Thyroid gland (tissue), 4 donors: Measurements from ENCODE around the gene CLPSL2. TPM values are rescaled to one million over a fixed set of nuclear protein-coding genes. Genes with fewer than 3 reads are reported as not detected.

Experiments used
- DNase-seq, 2 donors: peaks; one replicate each; pipeline ENCODE4 v3.0.0-alpha.2; 2019
- H3K27ac ChIP-seq, 3 donors: fragments of 200-600 bp; sonication (generic); 1 replicate in 2 of 3; 2 replicates in 1 of 3; pipeline ENCODE4 v1.5.1; 2016 to 2019; ENCODE audit warnings: mild to moderate bottlenecking in 1 of 3, moderate library complexity in 1 of 3
- H3K27me3 ChIP-seq: fragments of 200-600 bp; sonication (generic); one replicate; pipeline ENCODE4 v1.5.1; 2019
- H3K36me3 ChIP-seq, 2 donors: fragments of 200-600 bp; sonication (generic); one replicate each; pipeline ENCODE4 v1.5.1; 2016 to 2019
- H3K4me1 ChIP-seq, 2 donors: fragments of 200-600 bp; sonication (generic); one replicate each; pipeline ENCODE4 v1.5.1; 2017 to 2019
- H3K4me3 ChIP-seq, 3 donors: fragments of 200-600 bp; sonication (generic); replicated peaks in 1 of 3; 1 replicate in 2 of 3; 2 replicates in 1 of 3; pipeline ENCODE4 v1.5.1; 2016; ENCODE audit warnings: mild to moderate bottlenecking in 1 of 3
- H3K9me3 ChIP-seq: fragments of 200-600 bp; sonication (generic); one replicate; pipeline ENCODE4 v1.5.1; 2017
- POLR2A ChIP-seq, 2 donors: fragments of 450-650 bp; IDR thresholded peaks; one replicate each; pipeline ENCODE4 v1.6.1; 2017; ENCODE audit warnings: antibody characterized with exemption in 2 of 2, mild to moderate bottlenecking in 2 of 2, moderate library complexity in 1 of 2
- WGBS, 2 donors: methylation state at CpG; one replicate each; pipeline ENCODE4 v1.1.5; 2017; 5-methylcytosine and 5-hydroxymethylcytosine counted together
- intact Hi-C: fragments of 100-400 bp; cut with DNase I; formaldehyde crosslinking; loops from one replicate; pipeline ENCODE4 v1.15.1; 2023
- total RNA-seq, 4 donors: library from RNA; depleted of rRNA; stranded (reverse); fragments of >200 nt; gene quantifications; one replicate each; pipeline ENCODE4 v1.2.3, GENCODE V29; 2016
- TF ChIP-seq, protein P1 (sequence below), 6 experiments: fragments of 200-600 bp in 3 of 6; fragments of 450-650 bp in 3 of 6; sonication (generic) in 3 of 6; IDR thresholded peaks; one replicate each; pipeline ENCODE4 v1.5.1; 2016 to 2019; ENCODE audit warnings: antibody characterized with exemption in 6 of 6, mild to moderate bottlenecking in 2 of 6, inconsistent platforms in 1 of 6, moderate library complexity in 1 of 6

CLPSL2 gene
- total RNA-seq, 4 donors from 2014 or later: not detected

DNA sequence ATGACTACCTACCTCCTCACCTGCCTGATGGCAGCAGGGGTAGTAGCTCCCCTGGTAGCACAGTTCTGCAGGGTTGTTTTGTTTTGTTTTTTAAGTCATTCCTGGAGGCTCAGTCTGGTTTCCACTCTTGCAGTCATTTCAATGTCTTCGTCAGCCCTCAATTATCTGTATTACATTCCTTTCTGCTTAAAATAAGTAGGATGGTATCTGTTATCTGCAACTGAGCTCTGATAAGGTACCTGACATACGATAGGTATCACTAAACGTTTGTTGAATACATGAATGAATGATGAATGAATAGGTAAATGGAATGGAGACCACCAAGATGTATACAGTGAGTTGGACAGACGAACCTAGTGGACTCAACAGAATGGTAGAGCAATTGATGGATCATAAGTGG lies 7.2 kb upstream of the CLPSL2 start:
- no peak overlapping the region for H3K27ac ChIP-seq
- intact Hi-C loops: no loop called here
- no peaks in the 10 kb centered on the region for H3K36me3 ChIP-seq
- peaks cover 4% of the 10 kb centered on the region for H3K27me3 ChIP-seq
- no peaks in the 10 kb centered on the region for H3K4me1 ChIP-seq
- no peak for TF ChIP-seq POLR2A (IDR thresholded peaks at IDR 0.05)
- TF ChIP-seq, protein P1, sequence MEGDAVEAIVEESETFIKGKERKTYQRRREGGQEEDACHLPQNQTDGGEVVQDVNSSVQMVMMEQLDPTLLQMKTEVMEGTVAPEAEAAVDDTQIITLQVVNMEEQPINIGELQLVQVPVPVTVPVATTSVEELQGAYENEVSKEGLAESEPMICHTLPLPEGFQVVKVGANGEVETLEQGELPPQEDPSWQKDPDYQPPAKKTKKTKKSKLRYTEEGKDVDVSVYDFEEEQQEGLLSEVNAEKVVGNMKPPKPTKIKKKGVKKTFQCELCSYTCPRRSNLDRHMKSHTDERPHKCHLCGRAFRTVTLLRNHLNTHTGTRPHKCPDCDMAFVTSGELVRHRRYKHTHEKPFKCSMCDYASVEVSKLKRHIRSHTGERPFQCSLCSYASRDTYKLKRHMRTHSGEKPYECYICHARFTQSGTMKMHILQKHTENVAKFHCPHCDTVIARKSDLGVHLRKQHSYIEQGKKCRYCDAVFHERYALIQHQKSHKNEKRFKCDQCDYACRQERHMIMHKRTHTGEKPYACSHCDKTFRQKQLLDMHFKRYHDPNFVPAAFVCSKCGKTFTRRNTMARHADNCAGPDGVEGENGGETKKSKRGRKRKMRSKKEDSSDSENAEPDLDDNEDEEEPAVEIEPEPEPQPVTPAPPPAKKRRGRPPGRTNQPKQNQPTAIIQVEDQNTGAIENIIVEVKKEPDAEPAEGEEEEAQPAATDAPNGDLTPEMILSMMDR (IDR thresholded peaks at IDR 0.05): no peak
- WGBS, 2 donors: 85 to 90% methylated on average over 4 of the region's 4 CpGs
- H3K9me3 ChIP-seq: no peaks in the 10 kb centered on the region
- DNase-seq: no peak
- H3K4me3 ChIP-seq: no peak overlapping the region

DNA sequence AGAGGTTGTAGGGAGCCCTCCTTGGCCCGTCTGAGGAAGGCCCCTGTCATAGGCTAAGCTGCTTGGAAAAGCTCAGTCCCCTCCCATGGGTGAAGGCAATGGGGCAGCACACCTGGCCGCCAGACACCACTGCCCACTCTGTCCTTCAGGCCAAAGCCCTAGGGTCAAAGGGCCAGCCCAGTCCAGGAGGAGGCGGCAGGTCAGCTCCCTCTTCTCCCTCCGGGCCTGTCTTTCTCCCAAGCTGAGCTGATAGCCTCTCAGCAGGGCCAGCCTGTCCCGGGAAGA lies 5.1 kb upstream of the CLPSL2 start:
- Histone ChIP-seq H3K27ac (no peak overlapping the region), H3K4me3 (no peak overlapping the region), H3K36me3 (no peaks in the 10 kb centered on the region), H3K4me1 (peaks cover 2 to 3% of the 10 kb centered on the region in 2 donors), H3K9me3 (no peaks in the 10 kb centered on the region), H3K27me3 (no peaks in the 10 kb centered on the region)
- WGBS, 2 donors: 57 to 75% methylated on average over 4 of the region's 5 CpGs
- TF ChIP-seq POLR2A (IDR thresholded peaks at IDR 0.05): no peak
- TF ChIP-seq, protein P1 (IDR thresholded peaks at IDR 0.05): no peak
- no peak for DNase-seq
- intact Hi-C loops: no loop called here

DNA sequence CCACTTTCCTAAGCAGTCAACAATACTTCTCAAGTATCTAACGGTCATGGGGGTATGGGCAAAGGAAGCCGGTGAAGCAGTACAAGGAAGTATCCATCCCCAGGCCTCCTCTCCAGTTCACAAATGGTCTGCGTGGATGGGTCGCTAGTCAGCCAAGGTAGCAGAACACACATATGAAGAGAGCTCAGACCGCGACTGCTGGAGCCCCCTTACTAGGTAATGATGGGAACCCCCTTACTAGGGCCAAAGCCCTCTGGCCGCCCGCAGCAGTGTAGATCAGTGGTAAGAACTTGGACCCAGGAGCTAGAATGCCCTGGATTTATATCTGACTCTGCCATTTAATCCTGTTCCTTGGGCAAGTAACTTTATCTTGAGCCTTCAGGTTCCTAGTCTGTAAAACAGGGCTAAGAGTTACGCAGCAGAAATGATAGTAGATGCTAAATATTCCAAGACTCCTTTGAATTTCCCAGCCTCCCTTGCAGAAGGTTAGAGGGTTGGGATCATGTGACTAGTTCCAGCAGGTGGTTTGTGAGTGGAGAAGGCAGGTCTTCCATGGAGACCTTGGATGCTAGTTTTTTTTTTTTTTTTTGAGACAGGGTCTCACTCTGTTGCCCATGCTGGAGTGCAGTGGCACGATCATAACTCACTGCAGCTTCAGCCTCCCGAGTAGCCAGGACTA lies 2.1 kb upstream of the CLPSL2 start:
- H3K4me1 ChIP-seq: peaks cover 9 to 11% of the 10 kb centered on the region in 2 donors
- 54 to 58% methylated on average over 9 to 11 of the region's 11 CpGs for WGBS, 2 donors
- no peaks in the 10 kb centered on the region for H3K27me3 ChIP-seq
- H3K36me3 ChIP-seq: no peaks in the 10 kb centered on the region
- TF ChIP-seq POLR2A (IDR thresholded peaks at IDR 0.05): no peak
- TF ChIP-seq, protein P1 (IDR thresholded peaks at IDR 0.05): no peak
- intact Hi-C loops: no loop called here
- no peak overlapping the region for H3K27ac ChIP-seq
- no peaks in the 10 kb centered on the region for H3K9me3 ChIP-seq
- DNase-seq: no peak
- H3K4me3 ChIP-seq: no peak overlapping the region

DNA sequence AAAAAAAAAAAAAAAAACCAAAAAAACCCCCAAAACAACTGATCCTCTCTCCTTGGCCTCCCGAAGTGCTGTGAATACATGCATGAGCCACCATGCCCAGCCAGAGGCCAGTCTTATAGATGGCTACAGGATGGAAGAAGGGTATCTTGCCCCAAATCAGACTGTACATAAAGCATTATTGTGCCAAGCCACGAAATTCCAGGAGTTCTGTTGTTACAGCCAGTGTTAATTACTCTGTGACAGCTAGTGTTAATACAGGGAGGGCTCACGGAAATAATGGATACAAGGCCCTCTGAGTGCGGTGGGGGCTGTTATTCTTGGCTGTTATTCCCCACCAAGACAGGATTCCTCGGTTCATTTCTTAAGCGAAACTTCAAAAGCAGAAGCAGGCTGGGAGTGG lies 1.4 kb upstream of the CLPSL2 start:
- no peak for DNase-seq
- 79 to 88% methylated on average over 6 of the region's 6 CpGs for WGBS, 2 donors
- Histone ChIP-seq H3K4me1 (peaks cover 9 to 11% of the 10 kb centered on the region in 2 donors), H3K27ac (no peak overlapping the region), H3K4me3 (no peak overlapping the region), H3K27me3 (no peaks in the 10 kb centered on the region), H3K36me3 (no peaks in the 10 kb centered on the region), H3K9me3 (no peaks in the 10 kb centered on the region)
- intact Hi-C loops: no loop called here
- no peak for TF ChIP-seq POLR2A (IDR thresholded peaks at IDR 0.05)
- TF ChIP-seq, protein P1 (IDR thresholded peaks at IDR 0.05): no peak

DNA sequence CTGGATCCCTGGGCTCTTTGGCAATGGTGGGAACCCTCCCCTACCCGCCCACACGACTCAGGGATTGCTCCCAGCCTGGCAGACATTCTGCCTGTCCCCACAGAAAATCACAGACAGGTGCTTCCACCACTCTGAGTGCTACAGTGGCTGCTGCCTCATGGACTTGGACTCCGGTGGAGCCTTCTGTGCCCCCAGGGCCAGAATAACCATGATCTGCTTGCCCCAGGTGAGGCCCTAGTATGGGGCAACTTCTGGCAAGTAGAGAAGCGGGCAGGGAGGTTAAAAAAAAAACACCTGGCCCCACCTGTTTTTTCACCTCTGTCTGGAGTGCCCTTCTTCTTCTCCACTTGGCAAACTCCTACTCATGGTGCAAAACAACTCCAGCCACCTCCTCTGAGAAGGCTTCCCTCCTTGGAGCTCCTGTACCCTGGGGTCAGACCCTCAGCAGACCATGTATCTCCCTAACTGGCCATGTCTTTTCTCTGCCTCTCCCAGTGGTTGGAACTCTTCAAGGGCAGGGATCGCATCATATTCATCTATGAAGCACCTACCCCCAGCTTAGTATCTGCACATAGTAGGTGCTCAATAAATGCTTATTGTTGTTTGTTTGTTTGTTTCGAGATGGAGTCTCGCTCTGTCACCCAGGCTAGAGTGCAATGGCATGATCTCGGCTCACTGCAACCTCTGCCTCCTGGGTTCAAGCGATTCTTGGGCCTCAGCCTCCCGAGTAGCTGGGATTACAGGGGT lies 1.1 kb downstream of the CLPSL2 start:
- Histone ChIP-seq H3K4me1 (peaks cover 9 to 11% of the 10 kb centered on the region in 2 donors), H3K9me3 (no peaks in the 10 kb centered on the region), H3K4me3 (no peak overlapping the region), H3K36me3 (no peaks in the 10 kb centered on the region), H3K27me3 (no peaks in the 10 kb centered on the region), H3K27ac (no peak overlapping the region)
- TF ChIP-seq, protein P1 (IDR thresholded peaks at IDR 0.05): no peak
- no peak for TF ChIP-seq POLR2A (IDR thresholded peaks at IDR 0.05)
- 72 to 80% methylated on average over 8 to 10 of the region's 10 CpGs for WGBS, 2 donors
- no peak for DNase-seq
- intact Hi-C loops: no loop called here
